Fibroblast of lung (primary cell): ENCODE data around the gene MIER2. TPM values are rescaled to one million over a fixed set of nuclear protein-coding genes. Genes with fewer than 3 reads are reported as not detected.

Source experiments
- DNase-seq, 2 donors: peaks; one replicate each; pipeline versions ENCODE4 v3.0.0 to v3.0.0-alpha.2; 2010; ENCODE audit warnings: low read depth in 2 of 2
- H2AFZ ChIP-seq: 2 replicates; pipeline ENCODE4 v1.5.1; 2012; ENCODE audit warnings: low read length, control low read depth, inconsistent platforms
- H3K27ac ChIP-seq: 2 replicates; pipeline ENCODE4 v1.5.1; 2011; ENCODE audit warnings: low read length, control low read depth; ENCODE audit not compliant: insufficient read depth
- H3K27me3 ChIP-seq: 2 replicates; pipeline ENCODE4 v1.5.1; 2011; ENCODE audit warnings: mild to moderate bottlenecking, low read length; ENCODE audit not compliant: control insufficient read depth, insufficient read depth
- H3K36me3 ChIP-seq: 2 replicates; pipeline ENCODE4 v1.5.1; 2011; ENCODE audit warnings: low read length; ENCODE audit not compliant: control insufficient read depth, insufficient read depth
- H3K4me1 ChIP-seq: 2 replicates; pipeline ENCODE4 v1.5.1; 2011; ENCODE audit warnings: low read length; ENCODE audit not compliant: control insufficient read depth, insufficient read depth; ENCODE audit errors: extremely low read depth
- H3K4me2 ChIP-seq: 2 replicates; pipeline ENCODE4 v1.5.1; 2011; ENCODE audit warnings: low read length, control low read depth; ENCODE audit not compliant: insufficient read depth; ENCODE audit errors: extremely low read depth
- H3K4me3 ChIP-seq, 4 experiments: fragments of 200-600 bp in 1 of 4; sonication (generic) in 1 of 4; replicated peaks in 1 of 4; 2 replicates each; pipeline ENCODE4 v1.5.1; 2011 to 2016; ENCODE audit warnings: low read length in 4 of 4, low read depth in 3 of 4, mild to moderate bottlenecking in 3 of 4, control low read depth in 2 of 4, inconsistent platforms in 1 of 4, mixed read lengths in 1 of 4; ENCODE audit not compliant: insufficient read depth in 1 of 4; ENCODE audit errors: control extremely low read depth in 1 of 4
- H3K79me2 ChIP-seq: 2 replicates; pipeline ENCODE4 v1.5.1; 2012; ENCODE audit warnings: mild to moderate bottlenecking, low read length, inconsistent platforms; ENCODE audit not compliant: control insufficient read depth, insufficient read depth
- H3K9ac ChIP-seq: 2 replicates; pipeline ENCODE4 v1.5.1; 2011; ENCODE audit warnings: mild to moderate bottlenecking, low read length, control low read depth; ENCODE audit not compliant: insufficient read depth
- H3K9me3 ChIP-seq: 2 replicates; pipeline ENCODE4 v1.5.1; 2012; ENCODE audit warnings: low read depth, low read length; ENCODE audit not compliant: control insufficient read depth, insufficient read depth
- H4K20me1 ChIP-seq: 2 replicates; pipeline ENCODE4 v1.5.1; 2011; ENCODE audit warnings: low read length; ENCODE audit not compliant: control insufficient read depth, insufficient read depth; ENCODE audit errors: extremely low read depth
- CTCF ChIP-seq, 2 donors: IDR thresholded peaks in 1 of 2; conservative IDR thresholded peaks in 1 of 2; 1 replicate in 1 of 2; 2 replicates in 1 of 2; pipeline ENCODE4 v1.5.1; 2011 to 2012; ENCODE audit warnings: low read length in 2 of 2, control low read depth in 1 of 2, inconsistent platforms in 1 of 2, low read depth in 1 of 2, mild to moderate bottlenecking in 1 of 2
- EZH2 ChIP-seq: IDR thresholded peaks from 2 replicates; pipeline ENCODE4 v1.5.1; 2012; ENCODE audit warnings: low read length, control low read depth, mild to moderate bottlenecking; ENCODE audit errors: missing control alignments
- polyA plus RNA-seq, 2 donors: library from polyadenylated mRNA; depleted of rRNA in 1 of 2; stranded (reverse) in 1 of 2; unstranded in 1 of 2; fragments of >200 nt; gene quantifications; 2 replicates each; pipeline ENCODE4 v1.2.1, GENCODE V29; 2011 to 2012; ENCODE audit warnings: missing spikeins in 1 of 2
- total RNA-seq: library from RNA; depleted of rRNA; stranded (reverse); fragments of >200 nt; gene quantifications from 2 replicates; pipeline ENCODE4 v1.2.1, GENCODE V29; 2014

Gene MIER2
- total and polyA plus RNA-seq, 2 donors (not counting 1 experiment from before 2014, with no cell fraction given) = 13.7 to 20.6 TPM

GRCh38 chr19:306151-306900 is 38.3 kb downstream of the MIER2 start:
- no peak for TF ChIP-seq EZH2
- no peak for TF ChIP-seq CTCF (conservative IDR thresholded peaks at IDR 0.05 in 1 of 2, IDR thresholded peaks at IDR 0.05 in 1 of 2; ENCODE audit: low read depth in 1 of 2, low read length in 2 of 2)
- H3K9ac ChIP-seq = no peak overlapping the region
- no peak overlapping the region for H3K4me3 ChIP-seq
- DNase-seq = no peak
- no peak overlapping the region for H2AFZ ChIP-seq
- H3K4me2 ChIP-seq = no peak overlapping the region
- peaks cover 7% of the 10 kb centered on the region for H3K79me2 ChIP-seq
- H3K27me3 ChIP-seq = no peaks in the 10 kb centered on the region
- no peaks in the 10 kb centered on the region for H4K20me1 ChIP-seq
- H3K36me3 ChIP-seq = peaks cover 21% of the 10 kb centered on the region
- H3K27ac ChIP-seq = no peak overlapping the region
- H3K4me1 ChIP-seq = no peaks in the 10 kb centered on the region
- H3K9me3 ChIP-seq = no peaks in the 10 kb centered on the region

GRCh38 chr19:305240-306150 is 39.1 kb downstream of the MIER2 start:
- Histone ChIP-seq H3K27me3 (no peaks in the 10 kb centered on the region), H3K79me2 (peaks cover 7% of the 10 kb centered on the region), H3K36me3 (peaks cover 15% of the 10 kb centered on the region), H3K9ac (no peak overlapping the region), H2AFZ (no peak overlapping the region), H4K20me1 (no peaks in the 10 kb centered on the region), H3K4me3 (no peak overlapping the region), H3K4me1 (no peaks in the 10 kb centered on the region), H3K9me3 (no peaks in the 10 kb centered on the region), H3K27ac (no peak overlapping the region), H3K4me2 (no peak overlapping the region)
- no peak for DNase-seq
- no peak for TF ChIP-seq EZH2
- TF ChIP-seq CTCF (conservative IDR thresholded peaks at IDR 0.05 in 1 of 2, IDR thresholded peaks at IDR 0.05 in 1 of 2; ENCODE audit: low read depth in 1 of 2, low read length in 2 of 2) = no peak

- Histone ChIP-seq H3K9ac (no peak overlapping the region), H3K36me3 (no peaks in the 10 kb centered on the region), H3K4me2 (no peak overlapping the region), H2AFZ (no peak overlapping the region), H3K9me3 (no peaks in the 10 kb centered on the region), H3K27ac (no peak overlapping the region), H3K4me3 (no peak overlapping the region), H3K79me2 (no peaks in the 10 kb centered on the region), H3K4me1 (peaks cover 3% of the 10 kb centered on the region), H4K20me1 (no peaks in the 10 kb centered on the region), H3K27me3 (peaks cover 30% of the 10 kb centered on the region)
- TF ChIP-seq CTCF (conservative IDR thresholded peaks at IDR 0.05 in 1 of 2, IDR thresholded peaks at IDR 0.05 in 1 of 2; ENCODE audit: low read depth in 1 of 2, low read length in 2 of 2) = no peak
- no peak for TF ChIP-seq EZH2
- no peak for DNase-seq
These were observed 47.9 kb downstream of the MIER2 start for GRCh38 chr19:296476-297225.
